Smooth muscle cell (in vitro differentiated cells): ENCODE measurements around the gene VSIG10L2. TPM values are rescaled to one million over a fixed set of nuclear protein-coding genes. Genes with fewer than 3 reads are reported as not detected.

Experiments used
- DNase-seq: peaks from one replicate; lab custom pipeline; 2025; ENCODE audit not compliant: unreplicated experiment; lab: John Stamatoyannopoulos, UW
- H2AFZ ChIP-seq: fragments of 200-600 bp; sonication (generic); 2 replicates; pipeline ENCODE4 v1.6.0; 2016; ENCODE audit warnings: antibody characterized with exemption, low read depth, mild to moderate bottlenecking
- H3F3A ChIP-seq: fragments of 200-600 bp; sonication (generic); 2 replicates; pipeline ENCODE4 v1.6.0; 2017; ENCODE audit warnings: antibody characterized with exemption, low read depth
- H3K27ac ChIP-seq: fragments of 200-600 bp; sonication (generic); 2 replicates; pipeline ENCODE4 v1.5.1; 2016; ENCODE audit warnings: low read depth, mild to moderate bottlenecking
- H3K27me3 ChIP-seq: fragments of 200-600 bp; sonication (generic); 2 replicates; pipeline ENCODE4 v1.6.1; 2016; ENCODE audit warnings: low read depth, mild to moderate bottlenecking
- H3K36me3 ChIP-seq: fragments of 200-600 bp; sonication (generic); 2 replicates; pipeline ENCODE4 v1.5.1; 2016; ENCODE audit warnings: low read depth
- H3K4me1 ChIP-seq: fragments of 200-600 bp; sonication (generic); 2 replicates; pipeline ENCODE4 v1.5.1; 2016; ENCODE audit warnings: low read depth
- H3K4me2 ChIP-seq: fragments of 200-600 bp; sonication (generic); 2 replicates; pipeline ENCODE4 v1.6.0; 2016; ENCODE audit warnings: mild to moderate bottlenecking
- H3K4me3 ChIP-seq: fragments of 200-600 bp; sonication (generic); 2 replicates; pipeline ENCODE4 v1.5.1; 2016; ENCODE audit warnings: mild to moderate bottlenecking
- H3K79me2 ChIP-seq: fragments of 200-600 bp; sonication (generic); 2 replicates; pipeline ENCODE4 v1.6.0; 2016; ENCODE audit warnings: low read depth, mild to moderate bottlenecking
- H3K9ac ChIP-seq: fragments of 200-600 bp; sonication (generic); 2 replicates; pipeline ENCODE4 v1.6.0; 2016; ENCODE audit warnings: low read depth
- H3K9me3 ChIP-seq: fragments of 200-600 bp; sonication (generic); replicated peaks from 2 replicates; pipeline ENCODE4 v1.5.1; 2016; ENCODE audit warnings: low read depth
- H4K20me1 ChIP-seq: fragments of 200-600 bp; sonication (generic); 2 replicates; pipeline ENCODE4 v1.6.0; 2016; ENCODE audit warnings: low read depth
- WGBS: methylation state at CpG from one replicate; pipeline ENCODE4 v1.1.7; 2016; ENCODE audit warnings: low lambda C conversion rate; 5-methylcytosine and 5-hydroxymethylcytosine counted together
- polyA plus RNA-seq: library from polyadenylated mRNA; unstranded; fragments of >200 nt; fragmentation: Nextera tagmentation; extraction: Ambion mirVana; gene quantifications from 2 replicates; pipeline ENCODE4 v1.2.1, GENCODE V29; 2016
- total RNA-seq: library from RNA; depleted of rRNA; stranded (reverse); fragments of >200 nt; gene quantifications from 2 replicates; pipeline ENCODE4 v1.2.3, GENCODE V29; 2014
- TF ChIP-seq, protein P1 (sequence below): fragments of 200-600 bp; sonication (generic); IDR thresholded peaks from 2 replicates; pipeline ENCODE4 v1.5.1; 2017; ENCODE audit warnings: borderline replicate concordance, mild to moderate bottlenecking, antibody characterized with exemption; ENCODE audit not compliant: insufficient read depth, poor library complexity, severe bottlenecking

Gene VSIG10L2
- total and polyA plus RNA-seq, 2 experiments from 2014 or later: not detected

DNA sequence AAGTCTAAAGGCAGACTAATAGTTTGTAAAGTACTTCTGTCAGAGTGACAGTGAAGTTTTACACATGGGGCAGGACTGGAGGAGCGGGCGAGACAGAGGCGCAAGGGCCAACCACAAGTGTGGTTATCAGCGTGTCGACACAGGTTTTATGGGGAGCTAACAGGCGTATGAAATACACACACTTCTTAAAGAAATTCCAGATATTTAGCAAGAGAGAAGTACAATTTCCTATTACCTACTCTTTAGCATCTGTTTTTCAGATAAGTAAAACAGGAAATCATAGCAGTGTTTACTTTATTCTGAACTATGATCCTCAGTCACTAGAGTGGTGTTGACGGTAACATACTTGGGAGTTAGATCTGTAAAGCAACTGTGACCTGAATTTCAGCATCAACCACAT, 22.5 kb downstream of the VSIG10L2 start:
- WGBS: 6% methylated on average over 7 of the region's 7 CpGs
- no peak overlapping the region for H3K9ac ChIP-seq
- no peak overlapping the region for H3K27ac ChIP-seq
- no peaks in the 10 kb centered on the region for H3K36me3 ChIP-seq
- H4K20me1 ChIP-seq: no peaks in the 10 kb centered on the region
- no peaks in the 10 kb centered on the region for H3K9me3 ChIP-seq
- H3K4me1 ChIP-seq: no peaks in the 10 kb centered on the region
- no peaks in the 10 kb centered on the region for H3K79me2 ChIP-seq
- TF ChIP-seq, protein P1, sequence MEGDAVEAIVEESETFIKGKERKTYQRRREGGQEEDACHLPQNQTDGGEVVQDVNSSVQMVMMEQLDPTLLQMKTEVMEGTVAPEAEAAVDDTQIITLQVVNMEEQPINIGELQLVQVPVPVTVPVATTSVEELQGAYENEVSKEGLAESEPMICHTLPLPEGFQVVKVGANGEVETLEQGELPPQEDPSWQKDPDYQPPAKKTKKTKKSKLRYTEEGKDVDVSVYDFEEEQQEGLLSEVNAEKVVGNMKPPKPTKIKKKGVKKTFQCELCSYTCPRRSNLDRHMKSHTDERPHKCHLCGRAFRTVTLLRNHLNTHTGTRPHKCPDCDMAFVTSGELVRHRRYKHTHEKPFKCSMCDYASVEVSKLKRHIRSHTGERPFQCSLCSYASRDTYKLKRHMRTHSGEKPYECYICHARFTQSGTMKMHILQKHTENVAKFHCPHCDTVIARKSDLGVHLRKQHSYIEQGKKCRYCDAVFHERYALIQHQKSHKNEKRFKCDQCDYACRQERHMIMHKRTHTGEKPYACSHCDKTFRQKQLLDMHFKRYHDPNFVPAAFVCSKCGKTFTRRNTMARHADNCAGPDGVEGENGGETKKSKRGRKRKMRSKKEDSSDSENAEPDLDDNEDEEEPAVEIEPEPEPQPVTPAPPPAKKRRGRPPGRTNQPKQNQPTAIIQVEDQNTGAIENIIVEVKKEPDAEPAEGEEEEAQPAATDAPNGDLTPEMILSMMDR: no peak
- no peak overlapping the region for H2AFZ ChIP-seq
- no peak for DNase-seq
- H3K4me3 ChIP-seq: no peak overlapping the region
- H3K4me2 ChIP-seq: peak overlapping the region; percentile 32
- H3K27me3 ChIP-seq: no peaks in the 10 kb centered on the region
- peaks cover 4% of the 10 kb centered on the region for H3F3A ChIP-seq

DNA sequence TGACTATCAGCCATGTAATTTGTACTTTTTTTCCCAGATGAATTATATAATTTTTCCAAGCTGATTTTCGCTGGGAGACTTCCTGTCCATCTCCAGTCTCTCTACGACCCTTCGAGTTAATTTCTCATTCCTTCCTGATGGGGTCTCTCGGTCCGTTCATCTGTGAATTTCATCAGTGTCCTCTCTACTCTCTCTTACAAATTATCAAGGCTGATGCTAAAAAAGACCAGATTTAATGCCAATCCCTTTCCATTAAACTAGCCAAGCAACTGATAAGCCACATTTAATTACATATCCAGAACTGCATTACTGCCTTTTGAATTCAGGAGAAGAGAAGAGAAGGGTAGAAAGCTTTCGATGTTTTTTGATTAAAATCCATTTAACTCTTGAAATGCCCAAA, 25.8 kb downstream of the VSIG10L2 start:
- WGBS: 78% methylated on average over 6 of the region's 6 CpGs
- Histone ChIP-seq H3K4me1 (no peaks in the 10 kb centered on the region), H3K36me3 (no peaks in the 10 kb centered on the region), H4K20me1 (no peaks in the 10 kb centered on the region), H3F3A (peaks cover 4% of the 10 kb centered on the region), H3K4me2 (no peak overlapping the region), H2AFZ (no peak overlapping the region), H3K27me3 (no peaks in the 10 kb centered on the region), H3K4me3 (no peak overlapping the region), H3K27ac (no peak overlapping the region), H3K79me2 (no peaks in the 10 kb centered on the region), H3K9me3 (no peaks in the 10 kb centered on the region), H3K9ac (no peak overlapping the region)
- no peak for DNase-seq
- TF ChIP-seq, protein P1: no peak

DNA sequence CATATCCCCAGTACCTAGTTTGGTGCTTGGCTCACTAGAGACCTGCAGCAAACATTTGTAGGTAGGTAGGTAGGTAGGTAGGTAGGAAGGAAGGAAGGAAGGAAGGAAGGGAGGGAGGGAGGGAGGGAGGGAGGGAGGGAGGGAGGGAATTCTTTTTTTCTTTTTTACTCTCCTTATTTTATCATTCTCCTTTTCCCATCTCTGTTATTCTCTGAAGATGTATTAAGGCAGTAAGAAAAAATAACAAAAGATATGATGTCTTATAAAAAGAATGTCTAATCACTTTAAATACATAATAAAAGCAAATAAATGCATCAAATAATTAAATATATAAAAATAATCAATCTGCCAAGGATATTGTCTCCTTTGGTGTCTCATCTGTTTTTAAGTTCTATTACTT, 28.4 kb downstream of the VSIG10L2 start:
- Histone ChIP-seq H3K79me2 (no peaks in the 10 kb centered on the region), H3K4me3 (no peak overlapping the region), H2AFZ (no peak overlapping the region), H3F3A (peaks cover 2% of the 10 kb centered on the region), H3K9me3 (no peaks in the 10 kb centered on the region), H3K9ac (no peak overlapping the region), H4K20me1 (no peaks in the 10 kb centered on the region), H3K4me2 (no peak overlapping the region), H3K27me3 (no peaks in the 10 kb centered on the region), H3K27ac (no peak overlapping the region), H3K36me3 (no peaks in the 10 kb centered on the region), H3K4me1 (no peaks in the 10 kb centered on the region)
- TF ChIP-seq, protein P1: no peak
- DNase-seq: no peak

DNA sequence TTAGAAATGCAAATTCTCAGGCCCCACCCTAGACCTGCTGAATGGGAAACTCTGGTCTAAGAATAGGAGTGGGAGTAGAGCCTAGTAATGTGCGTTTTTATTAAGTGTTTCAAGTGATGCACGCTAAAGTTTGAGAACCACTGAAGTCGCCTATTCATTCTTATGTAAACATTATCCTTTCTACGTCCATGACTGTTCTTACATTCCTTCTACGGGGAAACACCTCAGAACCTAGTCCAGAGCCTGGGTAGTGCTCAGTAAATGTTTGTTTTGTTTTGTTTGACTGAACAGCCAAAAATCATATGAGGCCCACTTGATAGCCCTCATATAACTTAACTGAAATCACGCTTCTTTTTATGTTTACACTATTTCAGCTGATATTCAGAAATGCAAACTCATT, 29.8 kb downstream of the VSIG10L2 start:
- Histone ChIP-seq H3K9me3 (no peaks in the 10 kb centered on the region), H2AFZ (no peak overlapping the region), H3K4me1 (no peaks in the 10 kb centered on the region), H3F3A (no peaks in the 10 kb centered on the region), H3K9ac (no peak overlapping the region), H3K27me3 (no peaks in the 10 kb centered on the region), H4K20me1 (no peaks in the 10 kb centered on the region), H3K79me2 (no peaks in the 10 kb centered on the region), H3K27ac (no peak overlapping the region), H3K4me2 (no peak overlapping the region), H3K4me3 (no peak overlapping the region), H3K36me3 (no peaks in the 10 kb centered on the region)
- WGBS: 93% methylated on average over 6 of the region's 6 CpGs
- DNase-seq: no peak
- TF ChIP-seq, protein P1: no peak
